Panc1 (cell line): ENCODE results near the gene EIF4G3. TPM values are rescaled to one million over a fixed set of nuclear protein-coding genes. Genes with fewer than 3 reads are reported as not detected.

Source experiments
- ATAC-seq: fragments of 200-7000 bp; cut with Tn5 transposase; 2 replicates; pipeline ENCODE4 v1.9.1; 2020; ENCODE audit warnings: mild to moderate bottlenecking, moderate library complexity
- BruUV-seq: library from RNA; stranded (reverse); fragments of 400-500 nt; replicated peaks from 2 replicates; lab custom pipeline; 2021; lab: Mats Ljungman, UMichigan
- CTCF ChIA-PET: fragments of 300-600 bp; sonication (Branson Sonifier 250); formaldehyde crosslinking; loops from one replicate; lab custom pipeline; 2022; ENCODE audit warnings: antibody characterized with exemption; lab: Charles Lee
- POLR2A ChIA-PET: fragments of 300-600 bp; sonication (Branson Sonifier 250); formaldehyde crosslinking; loops from one replicate; lab custom pipeline; 2022; ENCODE audit warnings: antibody characterized with exemption; lab: Charles Lee
- DNase-seq: peaks from one replicate; pipeline ENCODE4 v3.0.0-alpha.2; 2010; ENCODE audit warnings: low read depth, low spot score
- H3K27ac ChIP-seq: 2 replicates; pipeline ENCODE4 v1.5.1; 2011; ENCODE audit warnings: mild to moderate bottlenecking, low read length, inconsistent platforms
- H3K27me3 ChIP-seq: fragments of 200-500 bp; sonication (Bioruptor generic); 2 replicates; pipeline ENCODE4 v1.6.0; 2014; ENCODE audit warnings: low read length, inconsistent platforms; ENCODE audit not compliant: control insufficient read depth, insufficient read depth
- H3K36me3 ChIP-seq: fragments of 200-500 bp; sonication (Bioruptor generic); 2 replicates; pipeline ENCODE4 v1.5.1; 2014; ENCODE audit warnings: inconsistent platforms, mild to moderate bottlenecking, low read length, moderate library complexity; ENCODE audit not compliant: control insufficient read depth, insufficient read depth
- H3K4me1 ChIP-seq: 2 replicates; pipeline ENCODE4 v1.5.1; 2011; ENCODE audit warnings: inconsistent platforms, mild to moderate bottlenecking, low read length, moderate library complexity; ENCODE audit not compliant: control insufficient read depth, insufficient read depth
- H3K4me3 ChIP-seq, 2 experiments: 2 replicates each; pipeline ENCODE4 v1.5.1; 2011 to 2012; ENCODE audit warnings: low read depth in 2 of 2, low read length in 2 of 2, mild to moderate bottlenecking in 2 of 2, inconsistent platforms in 1 of 2, moderate library complexity in 1 of 2
- H3K9me3 ChIP-seq: fragments of 200-500 bp; sonication (Bioruptor generic); 2 replicates; pipeline ENCODE4 v1.5.1; 2014; ENCODE audit warnings: low read depth, mild to moderate bottlenecking, inconsistent platforms, low read length, moderate library complexity; ENCODE audit not compliant: control insufficient read depth, insufficient read depth
- CTCF ChIP-seq: fragments of 450-650 bp; IDR thresholded peaks from 2 replicates; pipeline ENCODE4 v1.5.1; 2017; ENCODE audit warnings: mild to moderate bottlenecking
- POLR2AphosphoS5 ChIP-seq: IDR thresholded peaks from 2 replicates; pipeline ENCODE4 v1.6.1; 2012; ENCODE audit warnings: mild to moderate bottlenecking, low read depth, low read length, moderate library complexity
- SIN3A ChIP-seq: IDR thresholded peaks from 2 replicates; pipeline ENCODE4 v1.6.1; 2012; ENCODE audit warnings: low read depth, mild to moderate bottlenecking, low read length, moderate library complexity, borderline replicate concordance; ENCODE audit not compliant: insufficient read depth
- TCF7L2 ChIP-seq: IDR thresholded peaks from 2 replicates; pipeline ENCODE4 v1.6.1; 2011; ENCODE audit warnings: mild to moderate bottlenecking, low read depth, low read length, inconsistent platforms
- in situ Hi-C: cut with HindIII; loops from 2 replicates; pipeline ENCODE4 v1.10.0; 2016; ENCODE audit warnings: low sequenced_read_pairs, low pct_unique_long_range_greater_than_20kb
- intact Hi-C: fragments of 100-400 bp; cut with micrococcal nuclease; formaldehyde crosslinking; loops from one replicate; pipeline ENCODE4 v1.10.0; 2022; ENCODE audit not compliant: unreplicated experiment
- total RNA-seq: library from RNA; stranded (reverse); gene quantifications from one replicate; pipeline ENCODE4 v1.2.1, GENCODE V29; 2021; ENCODE audit not compliant: unreplicated experiment
- TF ChIP-seq, protein P1 (sequence below), 2 experiments: IDR thresholded peaks; 2 replicates each; pipeline ENCODE4 v1.6.1; 2011 to 2012; ENCODE audit warnings: low read depth in 2 of 2, control low read depth in 1 of 2, low read length in 1 of 2, mild to moderate bottlenecking in 1 of 2, moderate library complexity in 1 of 2; ENCODE audit not compliant: insufficient read depth in 1 of 2

The EIF4G3 gene
- total RNA-seq, 1 experiment from 2014 or later = 78.6 TPM

GRCh38 chr1:21225065-21225464 lies 48.4 kb upstream of the EIF4G3 start:
- TF ChIP-seq, protein P1, sequence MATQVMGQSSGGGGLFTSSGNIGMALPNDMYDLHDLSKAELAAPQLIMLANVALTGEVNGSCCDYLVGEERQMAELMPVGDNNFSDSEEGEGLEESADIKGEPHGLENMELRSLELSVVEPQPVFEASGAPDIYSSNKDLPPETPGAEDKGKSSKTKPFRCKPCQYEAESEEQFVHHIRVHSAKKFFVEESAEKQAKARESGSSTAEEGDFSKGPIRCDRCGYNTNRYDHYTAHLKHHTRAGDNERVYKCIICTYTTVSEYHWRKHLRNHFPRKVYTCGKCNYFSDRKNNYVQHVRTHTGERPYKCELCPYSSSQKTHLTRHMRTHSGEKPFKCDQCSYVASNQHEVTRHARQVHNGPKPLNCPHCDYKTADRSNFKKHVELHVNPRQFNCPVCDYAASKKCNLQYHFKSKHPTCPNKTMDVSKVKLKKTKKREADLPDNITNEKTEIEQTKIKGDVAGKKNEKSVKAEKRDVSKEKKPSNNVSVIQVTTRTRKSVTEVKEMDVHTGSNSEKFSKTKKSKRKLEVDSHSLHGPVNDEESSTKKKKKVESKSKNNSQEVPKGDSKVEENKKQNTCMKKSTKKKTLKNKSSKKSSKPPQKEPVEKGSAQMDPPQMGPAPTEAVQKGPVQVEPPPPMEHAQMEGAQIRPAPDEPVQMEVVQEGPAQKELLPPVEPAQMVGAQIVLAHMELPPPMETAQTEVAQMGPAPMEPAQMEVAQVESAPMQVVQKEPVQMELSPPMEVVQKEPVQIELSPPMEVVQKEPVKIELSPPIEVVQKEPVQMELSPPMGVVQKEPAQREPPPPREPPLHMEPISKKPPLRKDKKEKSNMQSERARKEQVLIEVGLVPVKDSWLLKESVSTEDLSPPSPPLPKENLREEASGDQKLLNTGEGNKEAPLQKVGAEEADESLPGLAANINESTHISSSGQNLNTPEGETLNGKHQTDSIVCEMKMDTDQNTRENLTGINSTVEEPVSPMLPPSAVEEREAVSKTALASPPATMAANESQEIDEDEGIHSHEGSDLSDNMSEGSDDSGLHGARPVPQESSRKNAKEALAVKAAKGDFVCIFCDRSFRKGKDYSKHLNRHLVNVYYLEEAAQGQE (IDR thresholded peaks at IDR 0.05; ENCODE audit: insufficient read depth in 1 of 2, low read depth in 2 of 2, low read length in 1 of 2) = no peak
- TF ChIP-seq SIN3A (no peak), TCF7L2 (no peak), CTCF (no peak), POLR2AphosphoS5 (no peak)
- CTCF ChIA-PET = no interaction called here
- ATAC-seq (no peak), DNase-seq (no peak)
- Histone ChIP-seq H3K36me3 (no peaks in the 10 kb centered on the region), H3K27me3 (no peaks in the 10 kb centered on the region), H3K4me3 (no peak overlapping the region), H3K27ac (no peak overlapping the region), H3K9me3 (no peaks in the 10 kb centered on the region), H3K4me1 (no peaks in the 10 kb centered on the region)
- in situ Hi-C loops = no loop called here
- BruUV-seq = no TSS peak
- intact Hi-C loops = no loop called here
- POLR2A ChIA-PET = no interaction called here

GRCh38 chr1:21220815-21221214 lies 44.1 kb upstream of the EIF4G3 start:
- Histone ChIP-seq H3K4me1 (no peaks in the 10 kb centered on the region), H3K36me3 (no peaks in the 10 kb centered on the region), H3K27ac (no peak overlapping the region), H3K27me3 (no peaks in the 10 kb centered on the region), H3K9me3 (no peaks in the 10 kb centered on the region), H3K4me3 (no peak overlapping the region)
- ChIA-PET POLR2A (no interaction called here), CTCF (no interaction called here)
- DNase-seq (no peak), ATAC-seq (no peak)
- no TSS peak for BruUV-seq
- TF ChIP-seq POLR2AphosphoS5 (no peak), SIN3A (no peak), TCF7L2 (no peak), CTCF (no peak)
- TF ChIP-seq, protein P1 (IDR thresholded peaks at IDR 0.05; ENCODE audit: insufficient read depth in 1 of 2, low read depth in 2 of 2, low read length in 1 of 2) = no peak
- intact Hi-C loops (no loop called here), in situ Hi-C loops (no loop called here)
